Astrocyte (in vitro differentiated cells and primary cell): ENCODE results near the gene KCNJ5. TPM values are rescaled to one million over a fixed set of nuclear protein-coding genes. Genes with fewer than 3 reads are reported as not detected.

Experiments
- DNase-seq: peaks from one replicate; pipeline ENCODE4 v3.0.0-alpha.2; 2010; ENCODE audit warnings: low read depth
- FAIRE-seq: peaks from 2 replicates; lab custom pipeline; 2011; peaks lifted over from hg19 to GRCh38; lab: Jason Lieb, UNC
- H2AFZ ChIP-seq: 2 replicates; pipeline ENCODE4 v1.6.0; 2012; ENCODE audit warnings: low read depth, low read length, inconsistent platforms
- H3K27ac ChIP-seq: 2 replicates; pipeline ENCODE4 v1.5.1; 2011; ENCODE audit warnings: low read depth, low read length, inconsistent platforms
- H3K27me3 ChIP-seq: 2 replicates; pipeline ENCODE4 v1.6.0; 2011; ENCODE audit warnings: low read length, inconsistent platforms; ENCODE audit not compliant: insufficient read depth
- H3K36me3 ChIP-seq: 2 replicates; pipeline ENCODE4 v1.5.1; 2011; ENCODE audit warnings: low read length, inconsistent platforms; ENCODE audit not compliant: insufficient read depth
- H3K4me1 ChIP-seq: 2 replicates; pipeline ENCODE4 v1.5.1; 2011; ENCODE audit warnings: low read length, inconsistent platforms; ENCODE audit not compliant: insufficient read depth
- H3K4me2 ChIP-seq: 2 replicates; pipeline ENCODE4 v1.6.0; 2012; ENCODE audit warnings: low read length, inconsistent platforms
- H3K4me3 ChIP-seq: 2 replicates; pipeline ENCODE4 v1.5.1; 2011; ENCODE audit warnings: low read depth, mild to moderate bottlenecking, low read length, inconsistent platforms; ENCODE audit not compliant: insufficient read depth
- H3K79me2 ChIP-seq: 2 replicates; pipeline ENCODE4 v1.6.0; 2012; ENCODE audit warnings: mild to moderate bottlenecking, low read length, inconsistent platforms; ENCODE audit not compliant: insufficient read depth
- H3K9ac ChIP-seq: 2 replicates; pipeline ENCODE4 v1.6.0; 2012; ENCODE audit warnings: mild to moderate bottlenecking, low read length, inconsistent platforms
- H3K9me3 ChIP-seq: 2 replicates; pipeline ENCODE4 v1.5.1; 2012; ENCODE audit warnings: low read depth, mild to moderate bottlenecking, low read length, inconsistent platforms; ENCODE audit not compliant: insufficient read depth
- H4K20me1 ChIP-seq: 2 replicates; pipeline ENCODE4 v1.6.0; 2012; ENCODE audit warnings: low read length, inconsistent platforms; ENCODE audit not compliant: insufficient read depth
- H3K27ac Mint-ChIP-seq: one replicate; pipeline ENCODE4 v1.8.0; 2021; ENCODE audit warnings: mild to moderate bottlenecking, mixed read lengths; ENCODE audit not compliant: unreplicated experiment
- H3K27me3 Mint-ChIP-seq: one replicate; pipeline ENCODE4 v1.8.0; 2021; ENCODE audit warnings: low read depth, mixed read lengths; ENCODE audit not compliant: unreplicated experiment
- H3K36me3 Mint-ChIP-seq: one replicate; pipeline ENCODE4 v1.8.0; 2021; ENCODE audit warnings: low read depth, mixed read lengths; ENCODE audit not compliant: unreplicated experiment
- H3K4me1 Mint-ChIP-seq: one replicate; pipeline ENCODE4 v1.8.0; 2021; ENCODE audit warnings: low read depth, mixed read lengths; ENCODE audit not compliant: unreplicated experiment
- H3K4me3 Mint-ChIP-seq: one replicate; pipeline ENCODE4 v1.8.0; 2021; ENCODE audit warnings: mild to moderate bottlenecking, moderate library complexity, mixed read lengths; ENCODE audit not compliant: unreplicated experiment
- H3K9me3 Mint-ChIP-seq: one replicate; pipeline ENCODE4 v1.8.0; 2021; ENCODE audit warnings: mild to moderate bottlenecking, mixed read lengths; ENCODE audit not compliant: unreplicated experiment
- CTCF ChIP-seq: IDR thresholded peaks from 2 replicates; pipeline ENCODE4 v1.5.1; 2011; ENCODE audit warnings: low read depth, mild to moderate bottlenecking, inconsistent platforms, low read length, moderate library complexity; ENCODE audit not compliant: insufficient read depth
- EZH2 ChIP-seq: IDR thresholded peaks from 2 replicates; pipeline ENCODE4 v1.6.1; 2012; ENCODE audit warnings: mild to moderate bottlenecking, low read length, inconsistent platforms; ENCODE audit not compliant: insufficient read depth
- total RNA-seq: library from RNA; stranded (reverse); gene quantifications from 2 replicates; pipeline ENCODE4 v1.2.1, GENCODE V29; 2021

KCNJ5 gene
- total RNA-seq, 1 donor from 2014 or later, result 1.4 TPM

- H3K27me3 ChIP-seq, result no peaks in the 10 kb centered on the region
- H3K36me3 Mint-ChIP-seq, result peaks cover 2% of the 10 kb centered on the region
- H3K27ac Mint-ChIP-seq, result no peak overlapping the region
- H3K9me3 Mint-ChIP-seq, result no peaks in the 10 kb centered on the region
- H2AFZ ChIP-seq, result no peak overlapping the region
- H3K9me3 ChIP-seq, result no peaks in the 10 kb centered on the region
- H3K4me2 ChIP-seq, result no peak overlapping the region
- H3K79me2 ChIP-seq, result no peaks in the 10 kb centered on the region
- H3K4me1 Mint-ChIP-seq, result peaks cover 6% of the 10 kb centered on the region
- H3K4me3 Mint-ChIP-seq, result no peak overlapping the region
- H3K9ac ChIP-seq, result no peak overlapping the region
- FAIRE-seq (no peak), DNase-seq (no peak)
- no peaks in the 10 kb centered on the region for H4K20me1 ChIP-seq
- no peak overlapping the region for H3K27ac ChIP-seq
- no peak for TF ChIP-seq EZH2
- no peak for TF ChIP-seq CTCF
- H3K27me3 Mint-ChIP-seq, result peaks cover 13% of the 10 kb centered on the region
- H3K36me3 ChIP-seq, result no peaks in the 10 kb centered on the region
- H3K4me3 ChIP-seq, result no peak overlapping the region
- no peaks in the 10 kb centered on the region for H3K4me1 ChIP-seq
Measured at GRCh38 chr11:128957202-128957482, 66.0 kb downstream of the KCNJ5 start.

GRCh38 chr11:128961645-128962044 lies 70.5 kb downstream of the KCNJ5 start:
- H3K4me1 ChIP-seq, result no peaks in the 10 kb centered on the region

More at GRCh38 chr11:128961645-128962044, 70.5 kb downstream of the KCNJ5 start:
- Mint-ChIP-seq H3K36me3 (peaks cover 3% of the 10 kb centered on the region), H3K4me1 (peaks cover 9% of the 10 kb centered on the region), H3K27ac (no peak overlapping the region), H3K27me3 (peaks cover 8% of the 10 kb centered on the region), H3K4me3 (no peak overlapping the region), H3K9me3 (no peaks in the 10 kb centered on the region)
- H3K9ac ChIP-seq, result no peak overlapping the region
- no peak overlapping the region for H2AFZ ChIP-seq
- H3K36me3 ChIP-seq, result no peaks in the 10 kb centered on the region
- TF ChIP-seq CTCF (no peak), EZH2 (no peak)
- no peak overlapping the region for H3K27ac ChIP-seq
- H3K4me2 ChIP-seq, result no peak overlapping the region
- no peaks in the 10 kb centered on the region for H4K20me1 ChIP-seq
- no peaks in the 10 kb centered on the region for H3K9me3 ChIP-seq
- no peak for FAIRE-seq
- DNase-seq, result no peak
- no peaks in the 10 kb centered on the region for H3K79me2 ChIP-seq
- H3K27me3 ChIP-seq, result no peaks in the 10 kb centered on the region
- H3K4me3 ChIP-seq, result no peak overlapping the region
